Measurements from ENCODE around the gene RANBP9. TPM values are rescaled to one million over a fixed set of nuclear protein-coding genes. Genes with fewer than 3 reads are reported as not detected.

The RANBP9 gene
- total and polyA plus RNA-seq, 2 donors (not counting 3 experiments of a cell fraction or from before 2014, with no cell fraction given), result 15.1 to 40.2 TPM

DNA sequence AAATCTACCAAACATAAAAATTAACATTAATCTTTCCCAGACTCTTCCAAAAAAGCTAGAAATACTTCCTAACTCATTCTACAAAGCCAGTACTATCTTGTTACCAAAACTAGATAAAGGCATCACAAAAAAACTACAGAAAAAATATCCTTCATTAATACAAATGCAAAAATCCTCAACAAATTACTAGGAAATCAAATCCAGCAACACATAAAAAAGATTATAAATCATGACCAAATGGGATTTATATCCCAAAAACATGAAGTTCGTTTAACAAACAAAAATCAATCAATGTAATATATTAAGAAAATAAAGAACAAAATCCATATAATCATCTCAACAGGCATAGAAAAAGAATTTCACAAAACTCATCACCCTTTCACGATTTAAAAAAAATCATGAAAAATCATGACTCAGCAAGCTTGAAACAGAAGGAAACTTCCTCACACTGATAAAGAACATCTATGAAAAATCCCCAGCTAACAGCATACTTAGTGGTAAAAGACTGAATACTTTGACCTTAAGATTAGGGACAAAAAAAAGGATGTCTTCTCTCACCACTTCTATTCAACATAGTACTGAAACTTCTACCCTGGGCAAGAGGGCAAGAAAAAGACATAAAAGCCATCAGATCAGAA, 43.2 kb downstream of the RANBP9 start:
- peaks cover 17% of the 10 kb centered on the region for H4K20me1 ChIP-seq (replicated peaks; ENCODE audit: control insufficient read depth, extremely low read depth, insufficient read depth, low read length)
- POLR2A ChIA-PET, result no interaction called here

More for the DNA sequence above, 43.2 kb downstream of the RANBP9 start:
- DNase-seq (ENCODE audit: low read depth, low spot score), result no peak
- BruUV-seq (replicated peaks), result no TSS peak
- Histone ChIP-seq H3K4me2 (ENCODE audit: insufficient read depth, low read length) (no peak overlapping the region), H3K9me3 (replicated peaks; ENCODE audit: control insufficient read depth, insufficient read depth, low read length) (no peaks in the 10 kb centered on the region), H3K9ac (replicated peaks; ENCODE audit: extremely low read depth, insufficient read depth, low read length) (no peak overlapping the region), H3K9me1 (replicated peaks; ENCODE audit: control insufficient read depth, extremely low read depth, insufficient read depth, low read length) (no peaks in the 10 kb centered on the region), H2AFZ (ENCODE audit: low read depth, low read length) (no peak overlapping the region), H3K27ac (ENCODE audit: insufficient read depth, low read depth, low read length) (no peak overlapping the region), H3K27me3 (ENCODE audit: control insufficient read depth in 2 of 2, insufficient read depth in 2 of 2, low read length in 2 of 2) (no peaks in the 10 kb centered on the region), H3K4me1 (ENCODE audit: control insufficient read depth, extremely low read depth, insufficient read depth, low read length) (no peaks in the 10 kb centered on the region), H3K4me3 (replicated peaks in 1 of 3; ENCODE audit: insufficient read depth in 1 of 3, low read depth in 1 of 3, low read length in 3 of 3) (no peak overlapping the region), H3K36me3 (ENCODE audit: control insufficient read depth in 2 of 2, extremely low read depth in 1 of 2, insufficient read depth in 2 of 2, low read length in 2 of 2) (no peaks in the 10 kb centered on the region), H3K79me2 (ENCODE audit: control insufficient read depth, insufficient read depth, low read length) (peaks cover 92% of the 10 kb centered on the region)
- dilution Hi-C loops (cut with MboI; ENCODE audit: extremely low pct_ligation_motif_present, low sequenced_read_pairs) (no loop called here), intact Hi-C loops (cut with micrococcal nuclease) (no loop called here)
- TF ChIP-seq POLR2A (IDR thresholded peaks at IDR 0.05; ENCODE audit: low read depth, low read length) (no peak), POLR2AphosphoS5 (IDR thresholded peaks at IDR 0.05; ENCODE audit: insufficient read depth, low read depth, low read length) (no peak), JUN (IDR thresholded peaks at IDR 0.05; ENCODE audit: borderline replicate concordance, insufficient read depth, insufficient read length, low read depth) (no peak), EZH2 (IDR thresholded peaks at IDR 0.05; ENCODE audit: borderline replicate concordance, low read depth, low read length, severe bottlenecking) (no peak), MYC (IDR thresholded peaks at IDR 0.05; ENCODE audit: low read depth, low read length) (no peak), FOS (IDR thresholded peaks at IDR 0.05; ENCODE audit: borderline replicate concordance, insufficient read depth, low read length) (no peak), GATA2 (IDR thresholded peaks at IDR 0.05; ENCODE audit: insufficient read depth, insufficient read length, low read depth, low read length) (no peak)
- TF ChIP-seq, protein P1, sequence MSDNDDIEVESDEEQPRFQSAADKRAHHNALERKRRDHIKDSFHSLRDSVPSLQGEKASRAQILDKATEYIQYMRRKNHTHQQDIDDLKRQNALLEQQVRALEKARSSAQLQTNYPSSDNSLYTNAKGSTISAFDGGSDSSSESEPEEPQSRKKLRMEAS (IDR thresholded peaks at IDR 0.05; ENCODE audit: insufficient read depth, insufficient read length), result no peak
- TF ChIP-seq, protein P2, sequence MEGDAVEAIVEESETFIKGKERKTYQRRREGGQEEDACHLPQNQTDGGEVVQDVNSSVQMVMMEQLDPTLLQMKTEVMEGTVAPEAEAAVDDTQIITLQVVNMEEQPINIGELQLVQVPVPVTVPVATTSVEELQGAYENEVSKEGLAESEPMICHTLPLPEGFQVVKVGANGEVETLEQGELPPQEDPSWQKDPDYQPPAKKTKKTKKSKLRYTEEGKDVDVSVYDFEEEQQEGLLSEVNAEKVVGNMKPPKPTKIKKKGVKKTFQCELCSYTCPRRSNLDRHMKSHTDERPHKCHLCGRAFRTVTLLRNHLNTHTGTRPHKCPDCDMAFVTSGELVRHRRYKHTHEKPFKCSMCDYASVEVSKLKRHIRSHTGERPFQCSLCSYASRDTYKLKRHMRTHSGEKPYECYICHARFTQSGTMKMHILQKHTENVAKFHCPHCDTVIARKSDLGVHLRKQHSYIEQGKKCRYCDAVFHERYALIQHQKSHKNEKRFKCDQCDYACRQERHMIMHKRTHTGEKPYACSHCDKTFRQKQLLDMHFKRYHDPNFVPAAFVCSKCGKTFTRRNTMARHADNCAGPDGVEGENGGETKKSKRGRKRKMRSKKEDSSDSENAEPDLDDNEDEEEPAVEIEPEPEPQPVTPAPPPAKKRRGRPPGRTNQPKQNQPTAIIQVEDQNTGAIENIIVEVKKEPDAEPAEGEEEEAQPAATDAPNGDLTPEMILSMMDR (IDR thresholded peaks at IDR 0.05; ENCODE audit: extremely low read depth in 1 of 2, insufficient read depth in 1 of 2, low read depth in 1 of 2, low read length in 2 of 2), result no peak
- CTCF ChIA-PET, result interaction anchor here (1.3 to 1.8 kb wide), 2 partner anchors 10 to 53 kb away, joined by 3 to 5 read pairs; partner anchors contain the start of gene NOL7
- FAIRE-seq, result no peak

Data from endothelial cell of umbilical vein (primary cell).